ENCODE measurements around the gene STAT1.
A peak's percentile ranks its signal among the peaks of the same experiment; 100 is the strongest.

- TF ChIP-seq CTCF (conservative IDR thresholded peaks at IDR 0.05; ENCODE audit: low read length), result 0 out of 2 replicates have a peak, but pooled peaks have one; percentile 17
- no peak for TF ChIP-seq EZH2phosphoT487 (IDR thresholded peaks at IDR 0.05; ENCODE audit: borderline replicate concordance)
Observed at GRCh38 chr2:190999949-191000665, 13.9 kb downstream of the STAT1 start.

Data from Loucy (cell line).